GM19043 (cell line): ENCODE data around the gene GLCCI1.
A peak's percentile ranks its signal among the peaks of the same experiment; 100 is the strongest.

Experiments used
- ATAC-seq: cut with Tn5 transposase; IDR thresholded peaks from one replicate; pipeline ENCODE4 v1.9.1; 2021; ENCODE audit warnings: low read depth; ENCODE audit not compliant: unreplicated experiment

Gene GLCCI1

GRCh38 chr7:7959979-7960670, 8.5 kb upstream of the GLCCI1 start:
- ATAC-seq, result peak; percentile 92

DNA sequence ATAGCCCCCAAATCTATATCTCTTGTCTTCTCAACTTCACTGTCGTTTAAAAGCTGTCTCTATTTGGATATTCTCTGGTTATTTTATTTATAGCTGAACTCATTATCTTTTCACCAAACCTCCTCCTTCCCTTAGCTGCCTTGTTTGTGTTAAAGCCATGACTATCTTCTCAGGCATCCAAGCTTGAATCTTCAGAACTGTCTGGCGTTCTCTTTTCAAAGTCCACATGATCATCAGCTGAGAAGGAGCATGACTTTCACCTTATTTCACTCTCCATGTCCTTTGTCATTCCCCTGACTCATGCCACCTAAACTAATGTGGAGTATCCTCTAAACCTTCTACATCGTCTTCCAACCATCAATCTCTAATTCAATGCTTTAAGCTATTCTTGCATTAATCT, 5.7 kb upstream of the GLCCI1 start:
- ATAC-seq, result no peak

DNA sequence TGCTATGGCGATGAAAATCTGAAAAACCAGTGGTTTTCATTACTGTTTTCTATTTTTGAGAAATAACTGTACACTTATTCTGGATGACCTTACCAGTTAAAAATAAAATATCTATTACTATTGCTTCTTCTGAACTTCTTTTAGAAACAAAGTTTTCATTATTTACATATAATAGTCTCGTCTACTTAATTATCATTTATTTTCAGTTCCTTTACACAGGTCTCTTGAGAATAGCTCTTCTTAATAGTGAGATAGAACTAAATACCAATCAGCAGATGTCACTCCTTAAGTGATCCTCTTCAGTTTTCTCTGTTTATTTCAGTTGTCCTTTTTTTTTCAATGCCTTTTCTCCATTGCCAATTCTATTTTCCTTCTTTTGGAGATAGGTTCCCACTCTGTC, 4.3 kb upstream of the GLCCI1 start:
- no peak for ATAC-seq

DNA sequence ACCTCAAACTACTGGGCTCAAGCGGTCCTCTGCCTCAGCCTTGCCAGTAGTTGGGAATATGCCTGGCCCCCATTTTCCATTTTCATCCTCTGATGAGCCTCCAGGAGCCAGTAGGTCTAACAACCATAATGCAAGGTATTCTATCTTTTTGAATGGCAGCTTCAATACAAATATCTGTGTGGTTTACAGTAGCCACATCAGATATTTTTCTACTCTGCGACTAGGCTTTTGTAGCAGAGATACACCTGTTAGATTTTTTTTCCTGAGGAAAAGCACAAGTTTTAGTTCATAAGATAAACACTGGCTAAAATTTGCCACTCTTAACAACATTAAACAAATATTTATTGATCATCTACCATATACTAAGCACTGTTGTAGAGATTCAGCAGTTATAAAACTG, 3.9 kb upstream of the GLCCI1 start:
- ATAC-seq, result no peak

DNA sequence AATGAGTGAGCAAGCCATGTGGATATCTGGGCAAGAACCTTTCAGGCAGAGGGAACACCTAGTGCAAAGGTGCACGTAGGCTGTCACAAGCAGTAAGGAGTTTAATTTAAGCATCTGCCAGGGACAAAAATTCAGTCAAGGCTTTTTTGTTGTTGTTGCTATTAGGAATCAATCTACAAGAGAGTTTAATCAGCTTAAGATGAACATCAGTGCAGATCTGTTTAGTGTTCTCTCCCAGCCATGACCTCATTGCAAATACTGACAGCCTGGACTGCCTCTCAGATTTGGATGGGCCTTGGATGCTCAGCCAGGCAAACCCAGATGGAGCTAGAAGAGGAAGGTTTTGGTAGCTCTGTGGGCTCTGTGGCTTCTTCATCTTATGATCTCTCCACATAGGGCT, 3.3 kb upstream of the GLCCI1 start:
- no peak for ATAC-seq

DNA sequence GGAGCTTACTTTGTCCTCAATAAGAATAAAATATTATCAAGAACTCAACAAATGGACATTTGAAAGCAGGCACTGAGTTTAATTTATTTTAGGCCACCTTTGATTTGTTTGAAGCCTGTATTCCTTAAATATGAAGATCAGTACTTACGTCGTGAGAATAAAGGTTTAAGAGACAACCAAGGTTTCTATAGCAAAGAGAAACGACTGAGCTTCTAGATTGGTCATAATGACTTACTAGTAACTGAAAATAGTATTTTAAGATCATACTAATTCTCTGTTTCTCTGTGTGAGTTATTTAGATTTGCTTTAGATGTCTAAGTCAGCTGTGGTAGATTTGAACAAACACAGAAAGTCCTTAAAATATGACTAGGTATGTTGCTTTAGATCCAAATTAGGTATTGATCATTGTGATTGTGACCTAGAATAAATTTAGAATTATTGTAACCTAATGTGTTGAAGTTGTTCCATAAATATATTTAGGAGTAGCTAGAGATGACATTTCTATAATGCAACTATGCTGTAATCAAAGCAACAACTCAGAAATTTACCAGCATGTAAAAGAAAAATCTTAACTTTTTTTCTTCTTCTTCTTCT, 2.4 kb upstream of the GLCCI1 start:
- ATAC-seq, result no peak

- ATAC-seq, result no peak
Observed at GRCh38 chr7:7967886-7968543, 581 bp upstream of the GLCCI1 start.

GRCh38 chr7:7969306-7970236, 975 bp downstream of the GLCCI1 start:
- no peak for ATAC-seq

GRCh38 chr7:7970237-7970530, 1.6 kb downstream of the GLCCI1 start:
- ATAC-seq, result no peak

- no peak for ATAC-seq
Observed at GRCh38 chr7:7970531-7971307, 2.1 kb downstream of the GLCCI1 start.

GRCh38 chr7:7971308-7972040, 2.9 kb downstream of the GLCCI1 start:
- ATAC-seq, result no peak

DNA sequence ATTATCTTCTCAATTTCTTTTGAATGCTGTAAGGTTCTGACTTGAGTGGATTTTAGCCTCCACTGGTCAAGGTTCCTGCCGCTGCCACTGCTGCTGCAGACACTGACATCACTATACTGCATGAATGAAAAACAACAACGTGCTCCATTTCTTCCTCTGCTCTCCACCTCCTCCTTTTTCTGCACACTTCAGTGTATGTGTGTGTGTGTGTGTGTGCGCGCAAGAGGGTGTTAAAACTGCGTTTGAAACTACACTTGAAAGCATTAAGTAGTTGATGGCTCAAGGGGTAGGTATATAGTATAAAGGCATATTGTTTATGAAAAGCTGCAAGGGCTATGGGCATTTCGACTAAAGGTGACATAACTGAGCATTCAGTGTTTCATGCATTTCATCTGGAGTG, 3.5 kb downstream of the GLCCI1 start:
- no peak for ATAC-seq

DNA sequence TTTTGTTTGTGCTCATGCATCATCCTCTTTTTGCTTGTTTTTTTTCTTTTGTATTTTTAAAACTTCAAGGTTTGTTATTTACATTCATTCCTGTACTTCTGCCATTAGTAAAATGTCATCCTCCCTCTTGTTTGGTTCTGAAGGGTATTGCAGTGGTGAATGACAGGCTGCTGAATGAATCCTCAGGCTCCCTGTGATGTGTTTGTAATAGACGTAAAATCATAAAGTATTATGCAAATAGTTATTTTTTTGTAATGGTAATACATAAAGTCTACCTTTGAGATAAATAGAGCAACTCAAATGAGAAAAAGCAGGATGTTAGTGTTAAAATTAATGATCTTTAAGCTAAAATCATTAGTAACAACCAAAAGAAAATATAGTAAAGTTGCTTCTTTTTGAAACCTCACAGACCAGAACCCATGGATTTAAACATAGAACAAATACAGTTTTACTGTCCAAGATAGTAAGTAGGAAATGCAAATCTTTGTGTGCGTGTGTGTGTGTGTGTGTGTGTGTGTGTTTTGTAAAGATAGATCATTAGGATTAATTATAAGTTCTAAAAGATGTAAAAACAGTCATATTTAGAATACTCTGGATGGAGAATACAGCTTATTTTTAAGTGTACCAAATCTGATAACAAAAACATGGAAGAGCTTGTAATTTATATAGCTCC, 4.5 kb downstream of the GLCCI1 start:
- no peak for ATAC-seq

- ATAC-seq, result no peak
Observed at GRCh38 chr7:7976677-7977076, 8.1 kb downstream of the GLCCI1 start.

DNA sequence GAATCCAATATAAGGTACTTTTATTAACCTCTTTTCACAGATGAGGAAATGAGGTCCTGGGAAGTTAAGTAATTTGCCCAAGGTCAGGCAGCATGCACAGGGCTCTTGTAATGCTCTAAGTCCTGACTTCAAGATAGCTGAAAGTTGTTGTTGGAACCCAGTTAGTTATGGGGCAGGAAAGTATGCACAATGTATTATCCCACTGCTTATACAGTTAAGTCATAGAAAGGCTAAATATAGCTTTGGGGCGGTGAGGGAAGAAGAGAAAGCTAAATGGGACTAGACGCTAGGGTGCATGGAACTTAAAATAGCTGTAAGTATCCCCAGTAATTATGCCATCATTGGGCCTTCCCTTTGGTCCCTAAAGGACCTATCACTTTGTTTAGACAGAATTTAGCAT, 9.2 kb downstream of the GLCCI1 start:
- no peak for ATAC-seq

DNA sequence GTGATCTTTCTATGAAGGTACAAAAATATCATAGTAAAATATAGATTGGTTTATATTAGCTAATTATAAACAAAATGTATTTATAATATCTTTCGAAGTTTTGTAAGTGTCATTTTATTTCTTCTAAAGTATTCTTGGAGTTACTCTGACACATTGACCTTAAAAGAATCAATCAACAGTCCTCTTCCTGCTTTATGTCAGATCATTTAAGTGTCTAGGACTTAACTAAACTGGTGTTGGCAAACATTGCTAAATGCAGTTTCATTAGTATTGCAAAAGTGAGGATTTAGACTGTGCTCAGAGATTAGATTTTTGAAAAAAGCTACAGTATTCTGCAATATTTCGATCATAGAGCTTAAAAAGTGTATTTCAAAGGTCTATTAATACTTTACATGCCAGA, 10.3 kb downstream of the GLCCI1 start:
- ATAC-seq, result no peak

- ATAC-seq, result no peak
Observed at GRCh38 chr7:7979558-7979957, 11.0 kb downstream of the GLCCI1 start.

GRCh38 chr7:7980134-7980533, 11.5 kb downstream of the GLCCI1 start:
- ATAC-seq, result no peak

- ATAC-seq, result no peak
Observed at GRCh38 chr7:7982904-7983303, 14.3 kb downstream of the GLCCI1 start.
